Ascending aorta (tissue), 2 donors: ENCODE results near the gene CACNG1. TPM values are rescaled to one million over a fixed set of nuclear protein-coding genes. Genes with fewer than 3 reads are reported as not detected.

ENCODE experiments used
- DNase-seq, 2 donors: peaks; one replicate each; pipeline ENCODE4 v3.0.0-alpha.2; 2019; ENCODE audit warnings: low spot score in 2 of 2
- H3K27ac ChIP-seq, 2 donors: fragments of 200-600 bp; sonication (generic); one replicate each; pipeline ENCODE4 v1.5.1; 2016 to 2017; ENCODE audit warnings: mild to moderate bottlenecking in 1 of 2
- H3K27me3 ChIP-seq: fragments of 200-600 bp; sonication (generic); one replicate; pipeline ENCODE4 v1.5.1; 2017
- H3K36me3 ChIP-seq, 2 donors: fragments of 200-600 bp; sonication (generic); one replicate each; pipeline ENCODE4 v1.5.1; 2016
- H3K4me1 ChIP-seq, 2 donors: fragments of 200-600 bp; sonication (generic); one replicate each; pipeline ENCODE4 v1.5.1; 2016 to 2017; ENCODE audit warnings: mild to moderate bottlenecking in 1 of 2
- H3K4me3 ChIP-seq, 2 donors: fragments of 200-600 bp; sonication (generic); one replicate each; pipeline ENCODE4 v1.5.1; 2016 to 2017; ENCODE audit warnings: mild to moderate bottlenecking in 1 of 2
- H3K9me3 ChIP-seq, 2 donors: fragments of 200-600 bp; sonication (generic); one replicate each; pipeline ENCODE4 v1.5.1; 2016
- intact Hi-C: fragments of 100-400 bp; cut with DNase I; formaldehyde crosslinking; loops from one replicate; pipeline ENCODE4 v1.15.1; 2023
- total RNA-seq: library from RNA; depleted of rRNA; stranded (reverse); fragments of >200 nt; gene quantifications from one replicate; pipeline ENCODE4 v1.1.0, GENCODE V29; 2016
- TF ChIP-seq, protein P1 (sequence below), 3 experiments: fragments of 200-600 bp in 2 of 3; fragments of 450-650 bp in 1 of 3; sonication (generic) in 2 of 3; IDR thresholded peaks; one replicate each; pipeline ENCODE4 v1.5.1; 2016 to 2019; ENCODE audit warnings: antibody characterized with exemption in 3 of 3, mild to moderate bottlenecking in 1 of 3, moderate library complexity in 1 of 3

The CACNG1 gene
- total RNA-seq, 1 donor from 2014 or later, result not detected

DNA sequence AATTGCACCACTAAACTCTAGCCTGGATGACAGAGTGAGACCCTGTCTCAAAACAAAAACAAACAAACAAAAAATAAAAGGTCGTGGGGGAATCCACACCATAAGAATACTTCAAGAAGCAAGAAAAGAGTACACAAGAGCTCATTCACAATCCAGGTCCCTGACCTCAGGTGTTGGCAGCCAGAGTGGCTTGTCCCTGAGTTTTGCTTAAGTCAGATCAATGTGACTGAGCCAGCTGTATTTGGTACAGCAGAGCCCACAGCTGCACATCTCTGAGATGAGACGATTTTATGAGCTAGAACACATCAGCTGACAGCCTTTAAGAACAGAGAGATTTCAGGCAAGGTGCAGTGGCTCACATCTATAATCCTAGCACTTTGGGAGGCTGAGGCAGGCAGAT lies 22.4 kb downstream of the CACNG1 start:
- Histone ChIP-seq H3K4me3 (no peak overlapping the region), H3K9me3 (no peaks in the 10 kb centered on the region), H3K36me3 (peaks cover 0 to 3% of the 10 kb centered on the region in 2 donors), H3K27ac (no peak overlapping the region), H3K27me3 (no peaks in the 10 kb centered on the region), H3K4me1 (no peaks in the 10 kb centered on the region)
- intact Hi-C loops, result no loop called here
- TF ChIP-seq, protein P1, sequence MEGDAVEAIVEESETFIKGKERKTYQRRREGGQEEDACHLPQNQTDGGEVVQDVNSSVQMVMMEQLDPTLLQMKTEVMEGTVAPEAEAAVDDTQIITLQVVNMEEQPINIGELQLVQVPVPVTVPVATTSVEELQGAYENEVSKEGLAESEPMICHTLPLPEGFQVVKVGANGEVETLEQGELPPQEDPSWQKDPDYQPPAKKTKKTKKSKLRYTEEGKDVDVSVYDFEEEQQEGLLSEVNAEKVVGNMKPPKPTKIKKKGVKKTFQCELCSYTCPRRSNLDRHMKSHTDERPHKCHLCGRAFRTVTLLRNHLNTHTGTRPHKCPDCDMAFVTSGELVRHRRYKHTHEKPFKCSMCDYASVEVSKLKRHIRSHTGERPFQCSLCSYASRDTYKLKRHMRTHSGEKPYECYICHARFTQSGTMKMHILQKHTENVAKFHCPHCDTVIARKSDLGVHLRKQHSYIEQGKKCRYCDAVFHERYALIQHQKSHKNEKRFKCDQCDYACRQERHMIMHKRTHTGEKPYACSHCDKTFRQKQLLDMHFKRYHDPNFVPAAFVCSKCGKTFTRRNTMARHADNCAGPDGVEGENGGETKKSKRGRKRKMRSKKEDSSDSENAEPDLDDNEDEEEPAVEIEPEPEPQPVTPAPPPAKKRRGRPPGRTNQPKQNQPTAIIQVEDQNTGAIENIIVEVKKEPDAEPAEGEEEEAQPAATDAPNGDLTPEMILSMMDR (IDR thresholded peaks at IDR 0.05), result no peak
- no peak for DNase-seq

DNA sequence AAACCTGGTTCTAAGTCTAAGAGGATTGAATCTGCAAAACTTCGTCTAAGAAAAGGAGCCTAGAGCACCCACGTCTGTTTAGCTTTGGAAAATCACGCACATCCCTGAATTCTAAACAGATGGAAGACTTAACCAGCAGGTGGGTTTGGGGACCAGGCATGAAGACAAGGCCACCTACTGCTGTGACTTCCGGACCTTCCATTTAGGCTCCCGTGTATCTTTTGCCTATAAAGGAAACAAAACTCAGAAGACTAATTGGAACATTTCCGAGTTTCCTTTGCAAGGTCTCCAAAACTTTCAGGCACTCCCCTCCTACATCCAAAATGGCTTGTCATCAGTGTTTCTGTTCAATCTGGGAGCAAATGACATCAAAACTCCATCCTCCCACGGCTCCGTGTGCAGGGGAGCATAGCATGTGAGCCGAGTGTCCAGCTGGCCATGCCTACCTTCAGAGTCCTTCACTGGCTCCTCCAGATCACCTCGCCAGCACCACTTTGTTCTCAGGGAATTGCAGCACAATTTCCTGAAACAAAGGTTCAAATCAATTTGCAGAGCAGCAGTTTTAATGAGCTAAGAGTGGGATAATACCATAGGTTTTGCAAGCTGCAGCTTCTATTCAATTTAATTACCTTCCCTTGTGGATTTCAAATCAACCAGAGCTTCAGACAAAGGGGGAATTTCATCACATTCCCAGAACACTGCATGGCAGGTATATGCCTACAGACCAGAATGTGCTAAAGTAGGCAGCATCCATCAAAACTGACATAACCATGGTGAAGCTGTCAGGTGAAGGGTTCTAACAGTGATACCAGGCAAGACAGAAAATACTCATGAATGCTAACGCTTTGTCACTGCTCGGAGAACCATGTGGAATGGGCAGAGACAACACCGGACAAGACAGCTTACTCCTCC lies 23.5 kb downstream of the CACNG1 start:
- no peak overlapping the region for H3K4me3 ChIP-seq
- TF ChIP-seq, protein P1 (IDR thresholded peaks at IDR 0.05), result no peak
- no peaks in the 10 kb centered on the region for H3K9me3 ChIP-seq
- no peak for DNase-seq
- no peaks in the 10 kb centered on the region for H3K27me3 ChIP-seq
- intact Hi-C loops, result no loop called here
- H3K4me1 ChIP-seq, result no peaks in the 10 kb centered on the region
- H3K27ac ChIP-seq, result no peak overlapping the region
- H3K36me3 ChIP-seq, result peaks cover 0 to 3% of the 10 kb centered on the region in 2 donors

DNA sequence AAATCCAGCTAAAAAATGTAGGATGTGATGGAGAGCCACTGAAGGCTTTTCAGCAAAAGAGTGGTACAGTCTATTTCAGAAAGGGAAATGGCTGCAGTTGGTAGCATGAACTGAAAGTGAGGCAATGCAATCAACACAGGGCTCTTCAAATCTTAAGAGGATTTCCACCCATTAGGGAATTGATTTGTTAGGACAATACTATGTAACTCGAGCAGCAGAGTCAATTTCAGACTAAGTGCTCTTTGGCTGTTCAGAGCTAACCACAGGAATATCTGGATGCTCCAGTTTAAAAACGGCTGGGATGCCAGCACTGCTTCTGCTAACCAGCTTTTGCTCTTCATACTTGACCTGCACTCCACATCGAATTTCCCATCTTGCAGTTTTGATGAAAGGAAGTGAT lies 24.6 kb downstream of the CACNG1 start:
- Histone ChIP-seq H3K4me3 (no peak overlapping the region), H3K27ac (no peak overlapping the region), H3K36me3 (peaks cover 3 to 4% of the 10 kb centered on the region in 2 donors), H3K4me1 (no peaks in the 10 kb centered on the region), H3K27me3 (no peaks in the 10 kb centered on the region), H3K9me3 (no peaks in the 10 kb centered on the region)
- no peak for DNase-seq
- intact Hi-C loops, result no loop called here
- TF ChIP-seq, protein P1 (IDR thresholded peaks at IDR 0.05), result no peak

DNA sequence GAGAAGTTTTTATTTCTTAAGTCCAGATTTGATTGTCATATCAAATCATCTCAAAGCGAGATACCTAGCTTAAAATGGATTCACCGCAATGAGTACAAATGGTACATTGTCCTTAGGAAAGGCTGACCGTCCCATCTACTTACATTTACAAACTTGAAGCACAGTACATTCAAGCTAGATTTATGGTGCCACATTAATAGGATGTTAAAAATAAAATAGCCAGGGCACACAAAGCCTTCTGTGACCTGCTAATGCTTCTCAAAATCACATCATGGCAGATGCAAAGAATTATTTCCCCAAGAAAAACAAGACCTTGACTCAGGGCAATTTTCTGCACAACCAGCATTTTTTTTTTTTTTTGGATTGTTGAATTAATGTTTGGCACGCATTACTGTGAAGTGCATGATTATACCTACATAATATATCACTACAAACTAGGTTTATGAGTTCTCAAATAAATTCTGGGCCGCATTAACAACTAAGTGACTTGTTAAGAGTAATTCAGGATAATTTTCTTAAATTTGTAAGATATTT lies 25.3 kb downstream of the CACNG1 start:
- H3K4me1 ChIP-seq, result no peaks in the 10 kb centered on the region
- intact Hi-C loops, result no loop called here
- H3K4me3 ChIP-seq, result no peak overlapping the region
- DNase-seq, result no peak
- H3K27me3 ChIP-seq, result no peaks in the 10 kb centered on the region
- TF ChIP-seq, protein P1 (IDR thresholded peaks at IDR 0.05), result no peak
- H3K36me3 ChIP-seq, result peaks cover 3 to 5% of the 10 kb centered on the region in 2 donors
- no peaks in the 10 kb centered on the region for H3K9me3 ChIP-seq
- no peak overlapping the region for H3K27ac ChIP-seq

DNA sequence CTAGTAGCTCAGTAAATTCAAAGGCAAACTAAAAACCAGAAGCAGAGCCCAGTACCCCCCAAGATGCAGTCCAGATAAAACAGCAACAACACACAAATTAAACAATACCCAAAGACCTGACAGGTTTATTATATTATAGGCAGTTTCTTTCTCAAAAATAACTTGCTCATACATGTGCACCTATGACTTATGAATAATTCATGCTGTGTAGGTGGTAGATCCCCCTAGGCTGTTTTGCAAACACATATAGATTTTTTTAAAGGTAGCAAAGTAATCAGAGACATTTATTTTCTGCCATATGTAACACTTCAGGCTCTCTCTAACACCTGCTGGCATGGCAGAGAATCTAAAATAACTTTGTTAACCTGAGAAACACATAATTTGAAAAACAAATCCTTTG lies 27.2 kb downstream of the CACNG1 start:
- no peaks in the 10 kb centered on the region for H3K9me3 ChIP-seq
- H3K27ac ChIP-seq, result no peak overlapping the region
- no peak overlapping the region for H3K4me3 ChIP-seq
- intact Hi-C loops, result no loop called here
- TF ChIP-seq, protein P1 (IDR thresholded peaks at IDR 0.05), result no peak
- DNase-seq, result no peak
- H3K27me3 ChIP-seq, result no peaks in the 10 kb centered on the region
- no peaks in the 10 kb centered on the region for H3K4me1 ChIP-seq
- H3K36me3 ChIP-seq, result peaks cover 3 to 5% of the 10 kb centered on the region in 2 donors
